SK-N-SH (cell line): Measurements from ENCODE around the gene PBX3.

Experiments
- YY1 ChIP-seq: IDR thresholded peaks from 2 replicates; pipeline ENCODE4 v1.4.0; 2012; ENCODE audit warnings: low read depth, mild to moderate bottlenecking
- TF ChIP-seq, protein P1 (sequence below): fragments of 200-600 bp; sonication (generic); IDR thresholded peaks from 2 replicates; pipeline ENCODE4 v1.6.1; 2017; ENCODE audit warnings: antibody characterized with exemption, mild to moderate bottlenecking, moderate library complexity

DNA sequence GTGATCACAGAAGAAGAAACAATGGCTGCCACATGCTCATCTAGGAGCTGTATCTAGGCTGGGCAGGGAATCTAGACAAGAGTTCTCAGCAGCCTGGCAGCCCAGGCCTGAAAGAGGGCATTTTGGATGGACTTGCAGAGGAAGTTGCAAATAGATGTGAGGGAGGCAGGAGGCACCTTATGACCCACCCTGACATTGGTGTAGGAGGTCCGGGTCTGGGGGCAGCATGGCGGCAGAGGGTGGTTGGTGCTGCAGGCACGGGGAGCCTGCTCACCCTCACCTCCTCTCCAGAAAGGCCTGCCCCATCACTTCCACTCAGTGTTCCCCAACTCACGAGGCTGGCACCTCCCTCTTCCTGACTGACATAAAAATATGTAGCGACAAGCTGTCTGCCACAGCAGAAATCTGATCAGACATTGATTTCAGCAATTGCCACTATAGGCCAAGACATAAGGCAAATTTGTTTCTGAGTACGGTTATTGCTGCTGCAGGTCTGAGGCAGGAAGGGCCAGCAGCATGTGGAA, 217.6 kb downstream of the PBX3 start:
- TF ChIP-seq, protein P1, sequence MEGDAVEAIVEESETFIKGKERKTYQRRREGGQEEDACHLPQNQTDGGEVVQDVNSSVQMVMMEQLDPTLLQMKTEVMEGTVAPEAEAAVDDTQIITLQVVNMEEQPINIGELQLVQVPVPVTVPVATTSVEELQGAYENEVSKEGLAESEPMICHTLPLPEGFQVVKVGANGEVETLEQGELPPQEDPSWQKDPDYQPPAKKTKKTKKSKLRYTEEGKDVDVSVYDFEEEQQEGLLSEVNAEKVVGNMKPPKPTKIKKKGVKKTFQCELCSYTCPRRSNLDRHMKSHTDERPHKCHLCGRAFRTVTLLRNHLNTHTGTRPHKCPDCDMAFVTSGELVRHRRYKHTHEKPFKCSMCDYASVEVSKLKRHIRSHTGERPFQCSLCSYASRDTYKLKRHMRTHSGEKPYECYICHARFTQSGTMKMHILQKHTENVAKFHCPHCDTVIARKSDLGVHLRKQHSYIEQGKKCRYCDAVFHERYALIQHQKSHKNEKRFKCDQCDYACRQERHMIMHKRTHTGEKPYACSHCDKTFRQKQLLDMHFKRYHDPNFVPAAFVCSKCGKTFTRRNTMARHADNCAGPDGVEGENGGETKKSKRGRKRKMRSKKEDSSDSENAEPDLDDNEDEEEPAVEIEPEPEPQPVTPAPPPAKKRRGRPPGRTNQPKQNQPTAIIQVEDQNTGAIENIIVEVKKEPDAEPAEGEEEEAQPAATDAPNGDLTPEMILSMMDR = no peak
- TF ChIP-seq YY1 = no peak
